Suprapubic skin (tissue), 4 donors: Measurements from ENCODE around the gene SLC66A2.

Experiments
- CTCF ChIP-seq, 2 donors: fragments of 200-600 bp in 1 of 2; fragments of 450-650 bp in 1 of 2; sonication (generic) in 1 of 2; IDR thresholded peaks; one replicate each; pipeline ENCODE4 v1.5.1; 2016 to 2019; ENCODE audit warnings: antibody characterized with exemption in 2 of 2, mild to moderate bottlenecking in 1 of 2, moderate library complexity in 1 of 2
- POLR2A ChIP-seq, 2 donors: fragments of 450-650 bp; IDR thresholded peaks; one replicate each; pipeline ENCODE4 v1.6.1; 2017; ENCODE audit warnings: antibody characterized with exemption in 2 of 2, mild to moderate bottlenecking in 2 of 2, moderate library complexity in 2 of 2
- POLR2AphosphoS5 ChIP-seq, 3 donors: sonication (generic); formaldehyde crosslinking; IDR thresholded peaks; one replicate each; pipeline ENCODE4 v1.6.1; 2017; ENCODE audit warnings: antibody characterized with exemption in 3 of 3

GRCh38 chr18:79970419-79971133 is 19.1 kb upstream of the SLC66A2 start:
- TF ChIP-seq POLR2AphosphoS5 (IDR thresholded peaks at IDR 0.05) (no peak), CTCF (IDR thresholded peaks at IDR 0.05) (no peak), POLR2A (IDR thresholded peaks at IDR 0.05) (no peak)
